Activated CD8-positive, alpha-beta memory T cell treated with anti-CD3 and anti-CD28 coated beads, Interleukin-2, amount 50 U/mL, for 24 hours (primary cell): ENCODE measurements around the gene TRIM44.
"Not testable (repeated sequence)": the region's sequence is repeated elsewhere in the genome, so short reads cannot be mapped to it uniquely, and the experiment has no call there.

Source experiments
- DNase-seq: peaks from one replicate; pipeline ENCODE4 v3.0.0-alpha.2; 2020; ENCODE audit errors: extremely low read depth

The TRIM44 gene

DNA sequence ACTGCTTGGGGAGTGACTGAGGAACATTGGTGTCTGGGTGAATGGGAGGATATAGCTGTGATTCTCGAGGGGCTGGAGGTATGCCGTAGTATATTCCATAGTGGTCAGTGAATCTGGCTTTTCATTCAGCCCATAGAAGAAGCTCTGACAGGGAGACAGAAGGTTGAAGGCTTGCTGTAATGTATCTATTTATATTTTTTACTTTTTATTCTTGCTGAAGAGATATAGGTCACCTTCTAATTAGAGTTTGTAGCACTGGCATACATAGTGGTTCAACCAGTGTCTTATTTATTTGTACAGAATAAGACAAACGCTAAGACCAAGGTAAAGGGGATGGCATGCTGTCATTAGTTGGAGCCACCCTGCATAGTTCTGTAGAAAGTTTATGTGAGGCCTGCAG is 10.0 kb downstream of the TRIM44 start:
- DNase-seq = no peak

- DNase-seq = no peak
These were observed 13.5 kb downstream of the TRIM44 start for GRCh38 chr11:35675901-35676610.

DNA sequence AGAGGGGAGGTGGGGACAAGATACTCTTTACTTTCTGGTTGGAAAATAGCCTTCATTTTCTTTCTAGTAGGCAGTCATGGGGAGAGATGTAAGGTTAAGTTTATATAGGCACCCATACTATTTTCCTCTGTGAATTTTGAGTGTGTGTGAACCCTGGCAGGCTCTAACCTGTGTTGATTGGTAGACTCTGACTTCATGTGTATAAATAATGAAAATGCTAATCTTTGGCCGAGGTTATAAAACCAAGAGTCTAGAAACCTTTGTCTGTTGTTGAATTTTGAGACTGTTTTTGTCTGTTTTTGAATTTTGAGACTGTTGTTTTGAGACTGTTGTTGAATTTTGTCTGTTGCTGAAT is 14.0 kb downstream of the TRIM44 start:
- no peak for DNase-seq

DNA sequence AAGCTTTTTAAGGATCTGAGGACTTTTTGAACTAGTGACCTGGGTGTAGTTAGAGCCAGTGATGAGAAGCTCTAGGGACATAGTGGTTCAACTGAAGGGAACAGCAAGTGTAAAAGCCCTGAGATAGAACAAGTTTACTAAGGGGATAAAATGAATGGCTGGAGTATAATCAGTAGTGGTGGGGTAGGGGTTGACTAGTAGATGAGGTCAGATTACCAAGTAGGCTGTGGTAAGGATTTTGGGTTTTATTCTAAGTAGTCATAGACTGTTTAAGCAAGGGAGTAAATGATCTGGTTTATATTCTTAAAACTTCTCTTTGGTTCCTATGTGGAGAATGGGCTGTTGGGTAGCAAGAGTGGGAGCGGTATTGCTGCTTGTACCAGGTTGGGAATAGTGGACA is 15.3 kb downstream of the TRIM44 start:
- DNase-seq = no peak

GRCh38 chr11:35678471-35678870 is 15.9 kb downstream of the TRIM44 start:
- no peak for DNase-seq

DNA sequence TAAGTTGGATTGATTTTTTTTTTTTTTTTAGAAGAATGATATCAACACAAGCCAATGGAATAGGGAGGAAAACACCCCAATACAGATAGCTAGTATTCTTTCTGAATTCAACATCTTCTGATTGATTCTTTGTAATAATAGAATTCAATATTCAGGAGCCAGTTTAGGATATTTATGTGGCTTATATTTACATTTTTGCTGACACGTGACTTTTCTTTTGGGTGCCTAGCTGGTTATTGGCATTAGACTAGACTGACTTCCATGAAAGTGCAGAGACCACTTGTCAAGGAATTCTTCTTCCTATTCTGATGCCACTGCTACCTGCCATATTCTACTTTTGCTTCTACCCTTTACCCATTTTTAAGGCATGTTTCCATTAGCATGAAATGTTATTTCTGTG is 16.4 kb downstream of the TRIM44 start:
- DNase-seq = no peak

DNA sequence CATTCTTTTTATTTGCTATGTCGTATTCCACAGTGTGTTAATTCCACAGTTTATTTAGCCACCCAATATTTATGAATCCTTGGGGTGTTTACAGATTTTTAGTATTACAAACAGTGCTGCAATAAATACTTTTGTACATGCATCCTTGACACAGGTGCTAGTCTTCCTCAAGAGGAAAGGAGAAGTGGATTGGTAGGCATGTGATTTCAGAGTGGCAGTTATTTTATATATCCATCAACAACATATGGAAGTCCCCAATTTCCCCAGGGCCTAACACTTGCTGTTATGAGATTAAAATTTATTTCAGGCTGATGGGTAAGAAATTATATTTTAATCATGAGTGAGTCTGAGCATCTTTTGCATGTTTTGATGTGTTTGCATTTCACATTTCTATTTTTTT is 17.9 kb downstream of the TRIM44 start:
- DNase-seq = no peak

- no peak for DNase-seq
These were observed 18.7 kb downstream of the TRIM44 start for GRCh38 chr11:35681163-35681767.

GRCh38 chr11:35682230-35683173 is 19.9 kb downstream of the TRIM44 start:
- no peak for DNase-seq

- no peak for DNase-seq
These were observed 21.3 kb downstream of the TRIM44 start for GRCh38 chr11:35683728-35684339.

DNA sequence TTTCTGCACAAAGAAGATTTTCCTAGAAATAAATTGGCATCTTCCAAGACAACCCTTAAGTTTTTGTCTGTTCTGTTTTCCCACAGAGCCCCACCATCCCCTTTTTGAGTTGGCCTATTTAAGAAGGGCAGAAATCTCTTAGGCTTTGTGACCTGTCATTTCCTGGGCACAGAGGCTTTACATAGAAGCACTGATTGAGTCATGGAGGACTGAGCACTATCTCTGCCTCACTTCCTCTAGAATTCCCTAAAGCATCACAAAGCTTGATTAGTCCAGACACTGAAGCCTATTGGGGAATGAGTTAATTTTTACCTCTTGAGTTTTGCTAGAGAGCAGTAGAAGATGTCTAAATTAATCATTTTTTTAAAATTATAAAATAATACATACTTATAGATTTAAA is 25.4 kb downstream of the TRIM44 start:
- no peak for DNase-seq

GRCh38 chr11:35689081-35689996 is 26.8 kb downstream of the TRIM44 start:
- DNase-seq = no peak

DNA sequence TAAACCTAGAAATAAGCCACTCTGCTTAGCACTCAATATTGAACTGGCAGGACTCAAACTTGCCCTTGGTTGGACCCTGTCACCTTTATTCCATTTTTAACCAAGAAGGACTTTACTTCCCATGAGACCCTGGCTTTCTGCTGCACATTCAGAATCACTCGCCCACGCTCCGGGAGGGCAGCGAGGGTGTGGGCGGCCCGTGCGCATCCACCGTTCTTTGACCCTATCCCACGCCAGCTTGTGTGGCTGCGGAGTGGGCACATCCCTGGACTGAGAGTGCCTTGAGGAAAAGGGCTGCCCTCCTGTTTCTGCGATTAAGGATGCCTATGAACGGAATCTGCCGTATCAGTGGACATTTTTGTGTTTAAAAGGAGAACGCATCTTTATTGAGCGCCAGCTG is 39.6 kb downstream of the TRIM44 start:
- DNase-seq = no peak

DNA sequence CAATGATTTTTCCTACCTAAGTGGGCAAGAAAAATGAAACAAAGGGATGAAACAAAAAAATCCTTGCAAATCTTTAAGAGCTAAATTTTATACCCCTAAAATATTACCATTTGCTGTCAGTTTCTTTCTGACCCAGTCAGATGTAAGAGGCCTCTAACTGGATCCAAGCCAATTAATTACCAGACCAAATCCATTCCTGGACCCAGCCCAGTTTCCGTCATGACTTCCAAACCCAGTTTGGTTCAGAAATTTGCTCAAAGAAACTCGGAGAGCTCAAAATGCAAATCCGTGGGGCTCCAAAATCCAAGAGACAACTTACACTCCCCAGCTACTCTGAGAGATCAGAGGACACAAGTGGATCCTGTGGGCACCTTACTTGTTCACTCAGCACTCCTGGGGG is 46.8 kb downstream of the TRIM44 start:
- no peak for DNase-seq

GRCh38 chr11:35711173-35711910 is 48.8 kb downstream of the TRIM44 start:
- no peak for DNase-seq

DNA sequence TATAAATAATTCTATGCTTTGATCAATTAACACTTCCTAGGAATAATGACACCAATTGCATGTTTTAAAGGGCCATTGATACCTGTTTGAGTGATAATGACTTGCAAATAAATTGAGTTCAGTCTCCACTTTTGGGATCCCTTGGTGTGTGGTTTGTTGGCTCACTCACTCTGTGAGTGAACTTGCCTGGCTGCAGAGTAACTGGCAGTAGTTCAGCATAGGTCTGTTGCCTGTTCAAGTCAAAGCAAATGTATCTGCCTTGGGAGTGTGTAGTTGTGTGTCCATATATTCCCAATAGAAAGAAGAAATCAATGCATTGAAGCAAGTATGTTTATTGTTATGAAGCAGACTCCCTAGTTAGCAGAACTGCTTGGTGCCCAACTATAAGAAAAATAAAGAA is 49.3 kb downstream of the TRIM44 start:
- DNase-seq = no peak

- DNase-seq = no peak
These were observed 50.0 kb downstream of the TRIM44 start for GRCh38 chr11:35712533-35712932.

- no peak for DNase-seq
These were observed 52.5 kb downstream of the TRIM44 start for GRCh38 chr11:35714882-35715627.

GRCh38 chr11:35715677-35716076 is 53.1 kb downstream of the TRIM44 start:
- not testable (repeated sequence) for DNase-seq

GRCh38 chr11:35717043-35717442 is 54.5 kb downstream of the TRIM44 start:
- no peak for DNase-seq
